Transverse colon (tissue), 3 donors: ENCODE results near the gene TAOK2.

Experiments
- CTCF ChIP-seq, 5 experiments: fragments of 200-600 bp in 3 of 5; fragments of 450-650 bp in 2 of 5; sonication (generic) in 3 of 5; IDR thresholded peaks; 1 replicate in 2 of 5; 2 replicates in 3 of 5; pipeline ENCODE4 v1.5.1; 2016 to 2017; ENCODE audit warnings: antibody characterized with exemption in 5 of 5, inconsistent platforms in 3 of 5, mild to moderate bottlenecking in 2 of 5, moderate library complexity in 1 of 5
- POLR2A ChIP-seq: fragments of 450-650 bp; IDR thresholded peaks from one replicate; pipeline ENCODE4 v1.6.1; 2016; ENCODE audit warnings: antibody characterized with exemption, mild to moderate bottlenecking, moderate library complexity

GRCh38 chr16:29950806-29951461 lies 22.7 kb upstream of the TAOK2 start:
- no peak for TF ChIP-seq POLR2A
- no peak for TF ChIP-seq CTCF (IDR thresholded peaks at IDR 0.05)
